Activated naive CD4-positive, alpha-beta T cell (primary cell): ENCODE data around the gene PCGF5.
"Not testable (repeated sequence)": the region's sequence is repeated elsewhere in the genome, so short reads cannot be mapped to it uniquely, and the experiment has no call there.

Experiments used
- DNase-seq, 4 experiments: peaks; one replicate each; lab custom pipeline; 2025; lab: John Stamatoyannopoulos, UW

Gene PCGF5

DNA sequence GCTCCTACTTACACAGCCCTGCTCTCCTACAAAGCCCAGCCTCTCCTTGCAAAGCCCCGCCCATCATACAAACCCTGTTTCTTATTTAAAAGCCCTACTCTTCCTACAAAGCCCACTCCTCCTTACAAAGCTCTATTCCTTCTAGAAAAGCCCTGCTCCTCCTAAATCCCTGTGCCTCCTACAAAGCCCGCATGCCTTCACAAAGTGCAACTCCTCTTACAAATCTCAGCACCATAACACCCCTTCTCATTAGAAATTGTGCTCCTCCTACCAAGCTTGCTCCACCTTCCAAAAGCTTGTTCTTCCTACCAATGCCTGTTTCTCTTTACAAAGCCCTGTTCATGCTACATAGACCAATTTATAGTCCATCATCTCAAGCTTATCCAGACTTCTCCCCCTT, 66.1 kb downstream of the PCGF5 start:
- no peak for DNase-seq

GRCh38 chr10:91287276-91287675, 66.8 kb downstream of the PCGF5 start:
- no peak for DNase-seq

- DNase-seq, result no peak
Measured at GRCh38 chr10:91287912-91288311, 67.4 kb downstream of the PCGF5 start.

DNA sequence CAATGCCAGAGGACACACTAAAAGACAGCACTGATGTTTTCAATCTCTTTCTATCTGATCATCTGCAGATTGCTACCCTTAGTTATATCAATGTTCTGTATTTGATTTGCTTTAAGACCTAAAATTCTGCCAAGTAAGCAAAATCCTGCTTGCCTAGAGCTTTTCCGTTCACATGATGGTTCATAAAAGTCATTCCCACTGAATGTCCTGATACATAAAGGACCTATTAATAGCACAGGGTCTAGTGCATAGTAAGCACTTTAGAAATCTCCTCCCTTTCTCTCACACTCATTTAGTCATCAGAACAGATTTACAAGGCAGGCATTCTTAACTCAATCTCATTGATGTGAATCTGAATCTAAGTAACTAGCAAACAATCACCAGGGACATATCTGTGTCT, 68.8 kb downstream of the PCGF5 start:
- DNase-seq, result no peak

GRCh38 chr10:91290607-91291006, 70.1 kb downstream of the PCGF5 start:
- no peak for DNase-seq

- DNase-seq, result no peak
Measured at GRCh38 chr10:91294134-91294906, 73.9 kb downstream of the PCGF5 start.

GRCh38 chr10:91295346-91295745, 74.9 kb downstream of the PCGF5 start:
- DNase-seq, result no peak

- DNase-seq, result no peak
Measured at GRCh38 chr10:91296471-91296870, 76.0 kb downstream of the PCGF5 start.

- DNase-seq, result peak; percentile 38 to 72 (median 64)
Measured at GRCh38 chr10:91298224-91298871, 77.9 kb downstream of the PCGF5 start.

- no peak for DNase-seq
Measured at GRCh38 chr10:91299999-91300575, 79.6 kb downstream of the PCGF5 start.

DNA sequence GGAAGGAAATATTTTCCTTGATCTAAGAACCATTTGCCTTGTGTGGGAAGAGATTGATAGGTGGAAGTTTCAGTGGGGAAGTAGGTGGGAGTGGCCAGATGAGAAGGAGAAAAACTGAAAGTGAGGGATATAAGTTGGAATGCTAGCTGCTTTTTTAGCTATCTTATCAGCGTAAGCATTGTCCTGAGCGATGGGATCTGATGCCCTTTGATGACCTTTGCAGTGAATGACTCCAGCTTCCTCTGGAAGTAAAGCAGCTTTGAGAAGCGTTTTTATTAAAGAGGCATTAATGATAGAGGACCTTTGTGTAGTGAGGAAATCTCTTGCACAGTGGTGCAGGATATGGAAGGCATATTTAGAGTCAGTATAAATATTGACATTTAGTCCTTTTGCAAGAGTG, 82.5 kb downstream of the PCGF5 start:
- not testable (repeated sequence) for DNase-seq

- not testable (repeated sequence) for DNase-seq
Measured at GRCh38 chr10:91305979-91306378, 85.5 kb downstream of the PCGF5 start.

DNA sequence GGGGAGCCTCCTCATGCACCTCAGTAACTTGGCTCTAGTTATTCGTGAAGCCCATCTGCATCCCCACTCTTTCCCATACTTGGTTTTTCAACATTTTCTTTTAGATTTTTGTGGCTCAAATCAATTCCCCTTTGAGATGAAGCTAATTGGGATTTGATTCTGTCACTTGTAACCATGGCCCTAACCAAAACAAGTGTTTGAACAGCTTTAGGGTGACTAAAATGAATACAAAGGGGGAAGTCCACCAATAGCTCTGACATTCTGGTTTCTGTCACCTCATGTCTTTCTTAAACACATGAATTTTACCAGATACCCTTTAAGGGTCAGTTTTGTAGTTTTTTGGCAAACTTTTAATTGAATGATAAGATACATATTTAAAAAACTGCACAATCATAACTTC, 87.0 kb downstream of the PCGF5 start:
- DNase-seq, result no peak

DNA sequence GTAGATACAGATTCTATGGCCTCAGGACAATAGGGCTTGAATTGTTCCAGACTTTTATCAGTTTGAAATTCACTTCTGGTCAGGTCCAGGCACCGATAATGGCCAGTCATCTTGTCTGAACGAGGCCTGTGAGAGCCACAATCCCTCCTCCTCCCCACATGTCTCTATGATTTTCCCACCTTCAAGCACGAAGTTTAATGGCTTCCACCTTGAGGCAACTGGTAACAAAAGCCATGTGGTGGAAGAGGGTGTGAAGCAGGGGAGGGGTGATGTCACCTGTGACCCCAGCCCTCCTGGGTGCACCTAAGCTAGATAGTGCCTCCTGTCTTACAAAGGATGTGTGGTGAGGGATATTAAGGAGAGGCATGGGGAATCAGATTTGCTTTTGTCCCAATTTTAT, 89.2 kb downstream of the PCGF5 start:
- no peak for DNase-seq

- DNase-seq, result no peak
Measured at GRCh38 chr10:91311601-91312381, 91.3 kb downstream of the PCGF5 start.

GRCh38 chr10:91312382-91312733, 91.9 kb downstream of the PCGF5 start:
- no peak for DNase-seq

GRCh38 chr10:91313796-91314485, 93.5 kb downstream of the PCGF5 start:
- DNase-seq, result no peak

DNA sequence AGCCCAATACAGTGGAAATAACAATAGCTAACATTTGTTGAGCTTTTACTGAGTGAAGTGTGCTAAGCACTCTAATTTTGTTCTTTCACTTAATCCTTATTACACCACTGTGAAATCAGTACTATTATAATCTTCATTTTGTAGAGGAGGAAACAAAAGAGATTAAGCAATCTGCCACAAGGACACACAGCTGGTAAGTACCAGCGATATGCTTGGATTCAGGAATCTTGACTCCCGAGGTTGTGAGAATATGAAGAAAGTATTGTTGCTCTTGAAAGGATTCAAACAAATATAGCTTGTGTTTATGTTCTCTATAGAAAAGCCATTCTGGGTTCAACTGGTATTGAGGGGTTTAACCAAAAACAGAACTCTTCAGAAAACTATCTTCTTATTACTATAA, 96.0 kb downstream of the PCGF5 start:
- no peak for DNase-seq

- no peak for DNase-seq
Measured at GRCh38 chr10:91317541-91317940, 97.1 kb downstream of the PCGF5 start.

GRCh38 chr10:91319336-91319735, 98.9 kb downstream of the PCGF5 start:
- DNase-seq, result no peak

- not testable (repeated sequence) for DNase-seq
Measured at GRCh38 chr10:91323293-91323905, 102.9 kb downstream of the PCGF5 start.
